GM19023 (cell line): ENCODE measurements around the gene OGT.
"Not testable (repeated sequence)": the region's sequence is repeated elsewhere in the genome, so short reads cannot be mapped to it uniquely, and the experiment has no call there.

Experiments used
- ATAC-seq: cut with Tn5 transposase; IDR thresholded peaks from one replicate; pipeline ENCODE4 v1.9.1; 2021; ENCODE audit warnings: mild to moderate bottlenecking, moderate library complexity; ENCODE audit not compliant: unreplicated experiment

The OGT gene

GRCh38 chrX:71532753-71533425 lies at the start of gene OGT:
OGT (plus strand) TSS chrX:71533104; CDS start chrX:71533300, 196 bp downstream.
- peak; percentile 77 for ATAC-seq

- no peak for ATAC-seq
Observed at GRCh38 chrX:71487814-71488213, 45.1 kb upstream of the OGT start.

- no peak for ATAC-seq
Observed at GRCh38 chrX:71489540-71489939, 43.4 kb upstream of the OGT start.

GRCh38 chrX:71492231-71493065 lies 40.5 kb upstream of the OGT start:
- ATAC-seq = peak; percentile 74

DNA sequence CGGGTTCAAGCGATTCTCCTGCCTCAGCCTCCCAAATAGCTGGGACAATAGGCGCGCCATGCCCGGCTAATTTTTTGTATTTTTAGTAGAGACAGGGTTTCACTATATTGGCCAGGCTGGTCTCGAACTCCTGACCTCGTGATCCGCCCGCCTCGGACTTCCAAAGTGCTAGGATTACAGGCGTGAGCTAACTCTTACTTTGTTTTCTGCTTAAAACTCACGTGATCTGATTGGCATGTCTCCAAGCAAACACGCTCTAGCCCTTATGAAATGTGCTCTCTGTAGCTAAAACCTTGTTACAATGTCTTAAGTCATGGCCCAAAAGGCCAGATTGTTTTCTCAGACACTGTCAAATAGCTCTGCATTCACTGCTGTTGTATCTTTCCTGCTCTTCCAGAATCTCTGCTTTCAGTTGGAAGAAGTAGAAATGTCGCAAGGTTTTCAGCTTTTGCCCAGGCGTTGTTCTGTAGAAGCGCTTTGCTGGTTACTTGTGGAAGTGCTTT lies 39.7 kb upstream of the OGT start:
- no peak for ATAC-seq

DNA sequence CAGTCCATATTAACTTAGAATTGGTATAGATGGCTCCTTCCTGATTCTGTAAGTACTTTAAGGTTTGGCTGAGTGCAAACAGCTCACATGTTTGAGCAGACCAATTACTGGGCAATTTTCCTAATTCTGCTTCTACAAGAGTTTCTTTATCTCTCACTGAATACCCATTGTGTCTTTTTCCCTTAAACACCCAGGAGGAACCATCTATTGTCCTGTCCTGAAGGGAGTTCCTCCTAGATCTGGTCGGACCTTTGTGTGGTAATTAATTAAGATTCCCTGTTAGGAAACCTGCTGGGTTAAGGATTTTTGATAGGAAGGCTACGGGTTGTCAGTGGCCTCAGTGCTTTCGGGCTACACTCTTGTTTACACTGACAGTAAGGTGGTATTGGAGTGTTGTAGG lies 36.9 kb upstream of the OGT start:
- not testable (repeated sequence) for ATAC-seq

DNA sequence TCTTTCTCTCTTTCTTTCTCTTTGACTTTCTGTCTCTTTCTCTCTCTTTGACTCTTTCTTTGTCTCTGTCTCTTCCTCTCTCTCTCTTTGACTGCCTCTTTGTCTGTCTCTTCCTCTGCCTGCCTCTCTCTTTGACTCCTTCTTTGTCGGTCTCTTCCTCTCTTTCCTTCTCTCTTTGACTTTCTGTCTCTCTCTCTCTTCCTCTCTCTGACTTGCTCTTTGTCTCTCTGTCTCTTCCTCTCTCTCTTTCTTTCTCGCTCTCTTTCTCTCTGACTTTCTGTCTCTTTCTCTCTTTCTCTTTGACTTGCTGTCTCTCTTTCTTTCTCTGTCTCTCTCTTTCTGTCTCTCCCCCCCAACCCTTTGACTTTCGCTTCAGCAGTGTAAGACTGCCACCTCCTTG lies 36.4 kb upstream of the OGT start:
- ATAC-seq = no peak

- ATAC-seq = not testable (repeated sequence)
Observed at GRCh38 chrX:71502080-71502479, 30.8 kb upstream of the OGT start.

- ATAC-seq = no peak
Observed at GRCh38 chrX:71504346-71504745, 28.6 kb upstream of the OGT start.

- ATAC-seq = no peak
Observed at GRCh38 chrX:71509289-71509688, 23.6 kb upstream of the OGT start.

- no peak for ATAC-seq
Observed at GRCh38 chrX:71510161-71510560, 22.7 kb upstream of the OGT start.

DNA sequence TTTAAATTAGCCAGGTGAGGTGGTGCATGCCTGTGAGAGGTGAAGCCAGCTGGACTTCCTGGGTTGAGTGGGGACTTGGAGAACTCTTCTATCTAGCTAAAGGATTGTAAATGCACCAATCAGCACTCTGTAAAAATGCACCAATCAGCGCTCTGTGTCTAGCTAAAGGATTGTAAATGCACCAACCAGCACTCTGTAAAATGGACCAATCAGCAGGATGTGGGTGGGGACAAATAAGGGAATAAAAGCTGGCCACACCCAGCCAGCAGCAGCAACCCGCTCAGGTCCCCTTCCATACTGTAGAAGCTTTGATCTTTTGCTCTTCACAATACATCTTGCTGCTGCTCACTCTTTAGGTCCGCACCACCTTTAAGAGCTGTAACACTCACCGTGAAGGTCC lies 19.2 kb upstream of the OGT start:
- ATAC-seq = not testable (repeated sequence)

- ATAC-seq = peak; percentile 80
Observed at GRCh38 chrX:71514367-71515037, 18.4 kb upstream of the OGT start.

- ATAC-seq = no peak
Observed at GRCh38 chrX:71515038-71515396, 17.9 kb upstream of the OGT start.

- no peak for ATAC-seq
Observed at GRCh38 chrX:71525316-71525715, 7.6 kb upstream of the OGT start.

- ATAC-seq = peak; percentile 28
Observed at GRCh38 chrX:71532078-71532752, 689 bp upstream of the OGT start.

GRCh38 chrX:71533516-71533850 lies 579 bp downstream of the OGT start:
- no peak for ATAC-seq

DNA sequence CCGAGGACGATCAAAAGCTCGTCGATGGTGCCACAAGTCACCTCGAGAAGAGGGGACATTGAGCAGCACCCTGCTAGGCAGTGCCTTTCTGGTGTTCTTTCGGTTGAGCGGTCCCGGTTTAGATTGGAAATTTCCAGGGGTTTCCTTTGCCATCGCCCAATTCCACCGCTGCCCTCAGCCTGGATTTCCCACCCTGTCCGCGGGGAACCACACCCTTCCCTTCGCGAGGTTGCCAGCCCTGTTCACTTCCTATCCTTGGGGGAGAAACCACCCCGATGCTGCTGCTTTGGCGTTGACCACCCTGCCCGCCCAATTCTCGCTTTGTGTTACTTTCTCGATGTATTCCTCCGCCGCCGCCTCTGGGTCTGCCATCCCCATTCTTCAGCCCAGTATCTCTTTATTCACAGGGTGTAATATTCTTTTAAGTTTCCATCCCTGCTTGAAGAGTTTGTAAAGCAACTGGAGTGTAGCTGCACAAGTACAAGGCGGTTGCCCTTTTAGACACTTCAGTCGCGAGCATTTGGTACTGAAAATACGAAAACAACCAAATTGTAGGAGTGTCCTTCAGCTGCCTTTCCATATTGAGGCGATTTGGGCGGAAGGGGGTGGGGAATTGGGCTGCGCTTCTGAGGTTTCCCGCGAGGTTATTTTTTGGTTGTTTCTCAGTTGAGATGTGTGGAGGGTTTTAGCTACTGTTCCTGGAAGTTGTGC lies 1.1 kb downstream of the OGT start:
- ATAC-seq = no peak

DNA sequence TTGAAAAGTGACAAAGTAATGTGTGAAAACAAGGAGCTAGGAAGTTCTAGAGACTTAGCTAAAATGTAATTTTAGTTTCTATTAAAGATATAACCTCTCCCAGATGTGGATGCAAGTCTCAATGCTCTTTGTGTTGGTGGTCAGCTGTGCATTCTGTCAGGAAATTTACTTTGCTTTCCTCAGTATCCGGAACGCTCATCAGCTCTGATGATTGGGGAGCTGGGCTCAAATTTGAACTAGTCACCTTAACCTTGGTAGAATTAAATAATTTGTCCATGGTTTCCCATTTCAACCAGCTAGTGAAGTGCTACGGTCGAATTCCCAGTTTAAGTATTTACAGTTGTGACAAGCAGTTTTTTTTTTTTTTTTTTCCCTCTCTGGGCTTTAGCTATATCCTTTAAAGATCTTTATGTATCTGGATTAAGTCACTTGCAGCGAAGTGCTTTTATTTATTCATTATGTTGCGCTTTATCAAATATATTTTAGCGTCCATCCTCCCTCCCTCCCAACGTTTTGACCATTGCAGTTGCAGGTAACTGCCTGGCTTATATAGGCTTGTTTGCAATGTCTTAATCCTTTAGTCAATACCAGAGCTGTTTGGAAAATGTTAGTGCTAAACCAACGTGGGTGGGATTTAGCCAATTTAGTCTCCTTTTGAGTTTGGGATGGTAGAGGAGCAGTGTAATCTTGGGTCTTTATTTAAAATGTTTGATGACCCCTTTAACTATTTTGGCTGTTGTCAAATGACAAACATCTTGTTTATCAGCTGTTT lies 2.1 kb downstream of the OGT start:
- ATAC-seq = no peak

GRCh38 chrX:71536285-71536684 lies 3.4 kb downstream of the OGT start:
- ATAC-seq = no peak
